Astrocyte (in vitro differentiated cells and primary cell): ENCODE measurements around the gene ERICH3.
A peak's percentile ranks its signal among the peaks of the same experiment; 100 is the strongest.

Experiments used
- CTCF ChIP-seq: IDR thresholded peaks from 2 replicates; pipeline ENCODE4 v1.5.1; 2011; ENCODE audit warnings: low read depth, mild to moderate bottlenecking, inconsistent platforms, low read length, moderate library complexity; ENCODE audit not compliant: insufficient read depth
- EZH2 ChIP-seq: IDR thresholded peaks from 2 replicates; pipeline ENCODE4 v1.6.1; 2012; ENCODE audit warnings: mild to moderate bottlenecking, low read length, inconsistent platforms; ENCODE audit not compliant: insufficient read depth

GRCh38 chr1:74689621-74690363, 16.2 kb upstream of the ERICH3 start:
- TF ChIP-seq CTCF = peak; percentile 94
- no peak for TF ChIP-seq EZH2
